ENCODE data around the gene BRMS1L. TPM values are rescaled to one million over a fixed set of nuclear protein-coding genes. Genes with fewer than 3 reads are reported as not detected.

BRMS1L gene
- total and polyA plus RNA-seq, 2 of the 13 experiments (the other 11 are each of a cell fraction or from before 2014, with no cell fraction given) = 21.1 to 23.8 TPM

- no peak for TF ChIP-seq IKZF4 (CRISPR knock-in tag; IDR thresholded peaks at IDR 0.05; ENCODE audit: borderline replicate concordance, low read depth, not compliant biosample characterization)
- peak; percentile 82; the same call in 1 of the 2 replicates for TF ChIP-seq ZNF24 (IDR thresholded peaks at IDR 0.05)
- TF ChIP-seq YY1 (IDR thresholded peaks at IDR 0.05; ENCODE audit: insufficient read depth, insufficient replicate concordance, low read depth, low read length) = no peak
- no peak; the same call in 1 of the 2 replicates for TF ChIP-seq POGZ (CRISPR knock-in tag; IDR thresholded peaks at IDR 0.05)
- TF ChIP-seq ZNF704 (CRISPR knock-in tag; IDR thresholded peaks at IDR 0.05; ENCODE audit: borderline replicate concordance) = no peak
- no peak for TF ChIP-seq ZNF703 (CRISPR knock-in tag; IDR thresholded peaks at IDR 0.05; ENCODE audit: borderline replicate concordance)
- no peak for TF ChIP-seq MEF2D (CRISPR knock-in tag; IDR thresholded peaks at IDR 0.05)
- TF ChIP-seq THAP11 (CRISPR knock-in tag; IDR thresholded peaks at IDR 0.05) = peak; percentile 88
- no peak for TF ChIP-seq CBX5 (CRISPR knock-in tag; IDR thresholded peaks at IDR 0.05; ENCODE audit: borderline replicate concordance)
- TF ChIP-seq YEATS4 (CRISPR knock-in tag; IDR thresholded peaks at IDR 0.05; ENCODE audit: borderline replicate concordance) = peak; percentile 38; the same call in 1 of the 2 replicates
- TF ChIP-seq ZBTB42 (CRISPR knock-in tag; IDR thresholded peaks at IDR 0.05) = no peak
- TF ChIP-seq CBX1 (IDR thresholded peaks at IDR 0.05; ENCODE audit: low read depth) = peak; percentile 45
- peak; percentile 60; the same call in 1 of the 2 replicates for TF ChIP-seq FOXO1 (CRISPR knock-in tag; IDR thresholded peaks at IDR 0.05)
- no peak for TF ChIP-seq NFE2L1 (CRISPR knock-in tag; IDR thresholded peaks at IDR 0.05; ENCODE audit: borderline replicate concordance)
- no peak for TF ChIP-seq ATM (IDR thresholded peaks at IDR 0.05; ENCODE audit: borderline replicate concordance)
- no peak for TF ChIP-seq FIP1L1 (IDR thresholded peaks at IDR 0.05; ENCODE audit: borderline replicate concordance, insufficient read depth, low read depth, low read length)
- peak; percentile 36; the same call in 1 of the 2 replicates for TF ChIP-seq YEATS2 (CRISPR knock-in tag; IDR thresholded peaks at IDR 0.05; ENCODE audit: borderline replicate concordance)
- no peak for TF ChIP-seq JUN (CRISPR knock-in tag; IDR thresholded peaks at IDR 0.05)
- no peak for TF ChIP-seq ARNT2 (CRISPR knock-in tag; IDR thresholded peaks at IDR 0.05; ENCODE audit: low read depth)
- no peak for TF ChIP-seq PLRG1 (conservative IDR thresholded peaks at IDR 0.05)
- TF ChIP-seq ZNF766 (CRISPR knock-in tag; IDR thresholded peaks at IDR 0.05; ENCODE audit: borderline replicate concordance) = no peak
- no peak for TF ChIP-seq NR2F6 (IDR thresholded peaks at IDR 0.05)
- TF ChIP-seq NR2F6 (CRISPR knock-in tag; IDR thresholded peaks at IDR 0.05) = 0 out of 2 replicates have a peak, but pooled peaks have one; percentile 22
- TF ChIP-seq MIER2 (CRISPR knock-in tag; IDR thresholded peaks at IDR 0.05) = peak; percentile 80
- TF ChIP-seq, protein P1, sequence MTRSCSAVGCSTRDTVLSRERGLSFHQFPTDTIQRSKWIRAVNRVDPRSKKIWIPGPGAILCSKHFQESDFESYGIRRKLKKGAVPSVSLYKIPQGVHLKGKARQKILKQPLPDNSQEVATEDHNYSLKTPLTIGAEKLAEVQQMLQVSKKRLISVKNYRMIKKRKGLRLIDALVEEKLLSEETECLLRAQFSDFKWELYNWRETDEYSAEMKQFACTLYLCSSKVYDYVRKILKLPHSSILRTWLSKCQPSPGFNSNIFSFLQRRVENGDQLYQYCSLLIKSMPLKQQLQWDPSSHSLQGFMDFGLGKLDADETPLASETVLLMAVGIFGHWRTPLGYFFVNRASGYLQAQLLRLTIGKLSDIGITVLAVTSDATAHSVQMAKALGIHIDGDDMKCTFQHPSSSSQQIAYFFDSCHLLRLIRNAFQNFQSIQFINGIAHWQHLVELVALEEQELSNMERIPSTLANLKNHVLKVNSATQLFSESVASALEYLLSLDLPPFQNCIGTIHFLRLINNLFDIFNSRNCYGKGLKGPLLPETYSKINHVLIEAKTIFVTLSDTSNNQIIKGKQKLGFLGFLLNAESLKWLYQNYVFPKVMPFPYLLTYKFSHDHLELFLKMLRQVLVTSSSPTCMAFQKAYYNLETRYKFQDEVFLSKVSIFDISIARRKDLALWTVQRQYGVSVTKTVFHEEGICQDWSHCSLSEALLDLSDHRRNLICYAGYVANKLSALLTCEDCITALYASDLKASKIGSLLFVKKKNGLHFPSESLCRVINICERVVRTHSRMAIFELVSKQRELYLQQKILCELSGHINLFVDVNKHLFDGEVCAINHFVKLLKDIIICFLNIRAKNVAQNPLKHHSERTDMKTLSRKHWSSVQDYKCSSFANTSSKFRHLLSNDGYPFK (CRISPR knock-in tag; IDR thresholded peaks at IDR 0.05; ENCODE audit: borderline replicate concordance) = no peak
- TF ChIP-seq KDM3A (CRISPR knock-in tag; IDR thresholded peaks at IDR 0.05; ENCODE audit: low read depth) = peak; percentile 76; the same call in 1 of the 2 replicates
- TF ChIP-seq TRIM22 (IDR thresholded peaks at IDR 0.05) = no peak
Measured at GRCh38 chr14:35821564-35822411, 4.3 kb upstream of the BRMS1L start (continued).

Measured in HepG2 (cell line).